ENCODE data around the gene PDZK1IP1. TPM values are rescaled to one million over a fixed set of nuclear protein-coding genes. Genes with fewer than 3 reads are reported as not detected.
A peak's percentile ranks its signal among the peaks of the same experiment; 100 is the strongest.

PDZK1IP1 gene
- polyA plus RNA-seq, 2 donors = 126 to 148 TPM

GRCh38 chr1:47229886-47230691, 40.3 kb upstream of the PDZK1IP1 start:
- Histone ChIP-seq H3K27ac (ENCODE audit: low read depth in 2 of 2, low read length in 1 of 2) (peak overlapping the region in 1 of 2 donors; percentile 56), H3K27me3 (ENCODE audit: control insufficient read depth in 1 of 2, insufficient read depth in 2 of 2, low read length in 2 of 2) (peaks cover 3 to 34% of the 10 kb centered on the region in 2 donors), H3K36me3 (ENCODE audit: control insufficient read depth in 2 of 2, insufficient read depth in 2 of 2, low read length in 1 of 2) (no peaks in the 10 kb centered on the region), H3K4me1 (ENCODE audit: control insufficient read depth in 2 of 2, insufficient read depth in 2 of 2, low read length in 1 of 2) (peaks cover 4 to 9% of the 10 kb centered on the region in 2 donors), H3K9me3 (ENCODE audit: control insufficient read depth in 2 of 2, insufficient read depth in 1 of 2, low read depth in 1 of 2, low read length in 1 of 2) (peaks cover 0 to 2% of the 10 kb centered on the region in 2 donors), H3K4me3 (ENCODE audit: low read depth in 1 of 2, low read length in 2 of 2) (peak overlapping the region in 1 of 2 donors; percentile 8)
- WGBS, 2 donors = 16 to 19% methylated on average over 23 of the region's 23 CpGs

GRCh38 chr1:47229031-47229885, 39.4 kb upstream of the PDZK1IP1 start:
- peaks cover 8 to 13% of the 10 kb centered on the region in 2 donors for H3K4me1 ChIP-seq (ENCODE audit: control insufficient read depth in 2 of 2, insufficient read depth in 2 of 2, low read length in 1 of 2)
- no peaks in the 10 kb centered on the region for H3K36me3 ChIP-seq (ENCODE audit: control insufficient read depth in 2 of 2, insufficient read depth in 2 of 2, low read length in 1 of 2)
- 25 to 28% methylated on average over 35 of the region's 35 CpGs for WGBS, 2 donors
- peaks cover 3 to 42% of the 10 kb centered on the region in 2 donors for H3K27me3 ChIP-seq (ENCODE audit: control insufficient read depth in 1 of 2, insufficient read depth in 2 of 2, low read length in 2 of 2)
- H3K27ac ChIP-seq (ENCODE audit: low read depth in 2 of 2, low read length in 1 of 2) = peak overlapping the region; percentile 43 to 56
- peaks cover 2 to 3% of the 10 kb centered on the region in 2 donors for H3K9me3 ChIP-seq (ENCODE audit: control insufficient read depth in 2 of 2, insufficient read depth in 1 of 2, low read depth in 1 of 2, low read length in 1 of 2)
- H3K4me3 ChIP-seq (ENCODE audit: low read depth in 1 of 2, low read length in 2 of 2) = no peak overlapping the region

GRCh38 chr1:47228644-47229030, 38.8 kb upstream of the PDZK1IP1 start:
- peak overlapping the region in 1 of 2 donors; percentile 43 for H3K27ac ChIP-seq (ENCODE audit: low read depth in 2 of 2, low read length in 1 of 2)
- H3K4me3 ChIP-seq (ENCODE audit: low read depth in 1 of 2, low read length in 2 of 2) = no peak overlapping the region
- 55 to 58% methylated on average over 12 of the region's 12 CpGs for WGBS, 2 donors
- peaks cover 8 to 13% of the 10 kb centered on the region in 2 donors for H3K4me1 ChIP-seq (ENCODE audit: control insufficient read depth in 2 of 2, insufficient read depth in 2 of 2, low read length in 1 of 2)
- peaks cover 2 to 3% of the 10 kb centered on the region in 2 donors for H3K9me3 ChIP-seq (ENCODE audit: control insufficient read depth in 2 of 2, insufficient read depth in 1 of 2, low read depth in 1 of 2, low read length in 1 of 2)
- H3K36me3 ChIP-seq (ENCODE audit: control insufficient read depth in 2 of 2, insufficient read depth in 2 of 2, low read length in 1 of 2) = no peaks in the 10 kb centered on the region
- H3K27me3 ChIP-seq (ENCODE audit: control insufficient read depth in 1 of 2, insufficient read depth in 2 of 2, low read length in 2 of 2) = peaks cover 3 to 42% of the 10 kb centered on the region in 2 donors

- Histone ChIP-seq H3K27me3 (ENCODE audit: control insufficient read depth in 1 of 2, insufficient read depth in 2 of 2, low read length in 2 of 2) (peaks cover 6 to 51% of the 10 kb centered on the region in 2 donors), H3K27ac (ENCODE audit: low read depth in 2 of 2, low read length in 1 of 2) (no peak overlapping the region), H3K4me3 (ENCODE audit: low read depth in 1 of 2, low read length in 2 of 2) (no peak overlapping the region), H3K4me1 (ENCODE audit: control insufficient read depth in 2 of 2, insufficient read depth in 2 of 2, low read length in 1 of 2) (peaks cover 8 to 13% of the 10 kb centered on the region in 2 donors), H3K36me3 (ENCODE audit: control insufficient read depth in 2 of 2, insufficient read depth in 2 of 2, low read length in 1 of 2) (no peaks in the 10 kb centered on the region), H3K9me3 (ENCODE audit: control insufficient read depth in 2 of 2, insufficient read depth in 1 of 2, low read depth in 1 of 2, low read length in 1 of 2) (peaks cover 2 to 3% of the 10 kb centered on the region in 2 donors)
- 66 to 74% methylated on average over 7 of the region's 7 CpGs for WGBS, 2 donors
Observed at GRCh38 chr1:47227341-47228232, 37.8 kb upstream of the PDZK1IP1 start.

- Histone ChIP-seq H3K9me3 (ENCODE audit: control insufficient read depth in 2 of 2, insufficient read depth in 1 of 2, low read depth in 1 of 2, low read length in 1 of 2) (peaks cover 2 to 3% of the 10 kb centered on the region in 2 donors), H3K27me3 (ENCODE audit: control insufficient read depth in 1 of 2, insufficient read depth in 2 of 2, low read length in 2 of 2) (peaks cover 5 to 47% of the 10 kb centered on the region in 2 donors), H3K27ac (ENCODE audit: low read depth in 2 of 2, low read length in 1 of 2) (no peak overlapping the region), H3K36me3 (ENCODE audit: control insufficient read depth in 2 of 2, insufficient read depth in 2 of 2, low read length in 1 of 2) (no peaks in the 10 kb centered on the region), H3K4me3 (ENCODE audit: low read depth in 1 of 2, low read length in 2 of 2) (no peak overlapping the region), H3K4me1 (ENCODE audit: control insufficient read depth in 2 of 2, insufficient read depth in 2 of 2, low read length in 1 of 2) (peaks cover 8 to 13% of the 10 kb centered on the region in 2 donors)
- WGBS, 2 donors = 66 to 69% methylated on average over 4 of the region's 4 CpGs
Observed at GRCh38 chr1:47226839-47227215, 37.0 kb upstream of the PDZK1IP1 start.

- peaks cover 5 to 42% of the 10 kb centered on the region in 2 donors for H3K27me3 ChIP-seq (ENCODE audit: control insufficient read depth in 1 of 2, insufficient read depth in 2 of 2, low read length in 2 of 2)
- WGBS, 2 donors = 28 to 31% methylated on average over 19 of the region's 19 CpGs
- H3K4me3 ChIP-seq (ENCODE audit: low read depth in 1 of 2, low read length in 2 of 2) = no peak overlapping the region
- H3K27ac ChIP-seq (ENCODE audit: low read depth in 2 of 2, low read length in 1 of 2) = no peak overlapping the region
- H3K4me1 ChIP-seq (ENCODE audit: control insufficient read depth in 2 of 2, insufficient read depth in 2 of 2, low read length in 1 of 2) = peaks cover 8 to 9% of the 10 kb centered on the region in 2 donors
- H3K36me3 ChIP-seq (ENCODE audit: control insufficient read depth in 2 of 2, insufficient read depth in 2 of 2, low read length in 1 of 2) = no peaks in the 10 kb centered on the region
- H3K9me3 ChIP-seq (ENCODE audit: control insufficient read depth in 2 of 2, insufficient read depth in 1 of 2, low read depth in 1 of 2, low read length in 1 of 2) = peaks cover 2 to 3% of the 10 kb centered on the region in 2 donors
Observed at GRCh38 chr1:47226121-47226838, 36.4 kb upstream of the PDZK1IP1 start.

GRCh38 chr1:47225430-47226100, 35.7 kb upstream of the PDZK1IP1 start:
- no peak overlapping the region for H3K27ac ChIP-seq (ENCODE audit: low read depth in 2 of 2, low read length in 1 of 2)
- 3% methylated on average over 69 to 79 of the region's 79 CpGs for WGBS, 2 donors
- H3K4me3 ChIP-seq (ENCODE audit: low read depth in 1 of 2, low read length in 2 of 2) = peak overlapping the region in 1 of 2 donors; percentile 25

GRCh38 chr1:47224676-47225399, 35.0 kb upstream of the PDZK1IP1 start:
- Histone ChIP-seq H3K27me3 (ENCODE audit: control insufficient read depth in 1 of 2, insufficient read depth in 2 of 2, low read length in 2 of 2) (peaks cover 5 to 31% of the 10 kb centered on the region in 2 donors), H3K9me3 (ENCODE audit: control insufficient read depth in 2 of 2, insufficient read depth in 1 of 2, low read depth in 1 of 2, low read length in 1 of 2) (peaks cover 0 to 3% of the 10 kb centered on the region in 2 donors), H3K4me3 (ENCODE audit: low read depth in 1 of 2, low read length in 2 of 2) (no peak overlapping the region), H3K4me1 (ENCODE audit: control insufficient read depth in 2 of 2, insufficient read depth in 2 of 2, low read length in 1 of 2) (peaks cover 8% of the 10 kb centered on the region in 2 donors), H3K27ac (ENCODE audit: low read depth in 2 of 2, low read length in 1 of 2) (no peak overlapping the region), H3K36me3 (ENCODE audit: control insufficient read depth in 2 of 2, insufficient read depth in 2 of 2, low read length in 1 of 2) (no peaks in the 10 kb centered on the region)
- 9 to 14% methylated on average over 30 of the region's 30 CpGs for WGBS, 2 donors

More at GRCh38 chr1:47225430-47226100, 35.7 kb upstream of the PDZK1IP1 start:
- peaks cover 0 to 3% of the 10 kb centered on the region in 2 donors for H3K9me3 ChIP-seq (ENCODE audit: control insufficient read depth in 2 of 2, insufficient read depth in 1 of 2, low read depth in 1 of 2, low read length in 1 of 2)
- H3K36me3 ChIP-seq (ENCODE audit: control insufficient read depth in 2 of 2, insufficient read depth in 2 of 2, low read length in 1 of 2) = no peaks in the 10 kb centered on the region
- peaks cover 5 to 35% of the 10 kb centered on the region in 2 donors for H3K27me3 ChIP-seq (ENCODE audit: control insufficient read depth in 1 of 2, insufficient read depth in 2 of 2, low read length in 2 of 2)
- peaks cover 8% of the 10 kb centered on the region in 2 donors for H3K4me1 ChIP-seq (ENCODE audit: control insufficient read depth in 2 of 2, insufficient read depth in 2 of 2, low read length in 1 of 2)

Measured in esophagus (tissue), 2 donors.